Activated CD4-positive, CD25-positive, alpha-beta regulatory T cell treated with anti-CD3 and anti-CD28 coated beads, Interleukin-2, amount 50 U/mL, for 72 hours (primary cell): ENCODE data around the gene BLTP1.

Experiments used
- DNase-seq: peaks from one replicate; pipeline ENCODE4 v3.0.0; 2021

Gene BLTP1

GRCh38 chr4:122170775-122171174, 18.6 kb downstream of the BLTP1 start:
- DNase-seq, result no peak

DNA sequence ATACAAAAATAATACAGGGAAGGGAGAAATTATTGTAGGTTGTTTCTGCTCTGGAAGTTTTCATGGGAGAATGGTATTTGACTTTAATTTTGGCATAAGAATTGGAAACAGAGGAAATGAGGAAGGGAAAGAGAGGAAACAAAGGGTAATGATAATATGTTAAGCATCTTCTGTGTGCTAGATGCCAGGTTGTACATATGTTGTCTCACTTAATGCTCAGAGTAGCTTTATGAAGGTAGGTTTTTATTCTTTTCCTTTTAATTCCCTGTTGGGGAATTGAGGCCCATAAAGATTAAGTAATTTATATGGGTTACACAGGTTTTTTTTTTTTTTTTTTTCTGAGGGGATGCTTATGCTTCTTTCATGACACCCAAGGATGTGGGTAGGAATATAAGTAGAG, 19.2 kb downstream of the BLTP1 start:
- DNase-seq, result no peak

- no peak for DNase-seq
These were observed 20.1 kb downstream of the BLTP1 start for GRCh38 chr4:122172266-122172665.

- DNase-seq, result no peak
These were observed 26.8 kb downstream of the BLTP1 start for GRCh38 chr4:122178961-122179360.

- DNase-seq, result no peak
These were observed 43.6 kb downstream of the BLTP1 start for GRCh38 chr4:122195718-122196117.
